NCI-H1436 (cell line): Measurements from ENCODE around the gene CLDN16.

ENCODE experiments used
- DNase-seq: peaks from one replicate; lab custom pipeline; 2025; lab: John Stamatoyannopoulos, UW

Gene CLDN16

GRCh38 chr3:190442240-190442639 lies 54.3 kb downstream of the CLDN16 start:
- DNase-seq: no peak

DNA sequence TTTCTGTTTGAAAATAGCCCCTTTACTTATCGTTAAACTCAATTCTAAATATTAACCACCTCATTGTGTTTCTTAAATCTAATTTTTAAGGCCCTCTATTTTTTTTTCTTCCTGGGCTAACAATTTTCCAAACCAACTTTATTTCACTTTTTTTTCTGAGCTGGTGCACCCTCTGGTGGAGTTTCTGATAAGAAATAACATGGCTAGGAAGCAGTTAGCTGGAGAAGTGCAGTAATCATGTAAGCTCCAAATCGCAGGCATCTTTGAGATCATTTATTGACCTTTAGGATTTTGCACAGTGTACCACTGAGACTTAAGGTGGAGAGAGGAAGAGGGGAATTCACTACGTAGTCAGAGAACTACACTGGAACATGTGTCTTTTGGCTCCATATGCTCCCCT lies 55.3 kb downstream of the CLDN16 start:
- no peak for DNase-seq

DNA sequence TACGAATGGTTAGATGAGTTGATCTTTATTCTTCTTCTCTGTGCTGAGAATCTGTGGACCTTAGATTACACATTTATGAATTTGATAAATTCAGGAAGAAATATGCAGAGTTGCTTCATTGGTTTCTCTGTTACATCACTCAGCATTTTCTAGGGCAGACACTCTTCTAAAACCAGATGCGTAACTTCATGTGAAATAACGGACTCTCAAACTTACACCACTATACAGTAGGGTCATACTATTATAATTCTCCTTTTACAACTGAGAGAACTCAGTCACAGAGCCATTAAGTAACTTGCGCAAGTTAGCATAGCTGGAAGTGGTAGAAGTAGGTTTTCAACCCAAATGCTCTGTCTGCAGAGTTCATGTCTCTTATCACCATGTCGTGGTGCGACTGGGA lies 56.0 kb downstream of the CLDN16 start:
- DNase-seq: no peak

- no peak for DNase-seq
Observed at GRCh38 chr3:190444576-190445145, 56.7 kb downstream of the CLDN16 start.

- DNase-seq: no peak
Observed at GRCh38 chr3:190446573-190447279, 58.8 kb downstream of the CLDN16 start.

GRCh38 chr3:190448256-190448655 lies 60.3 kb downstream of the CLDN16 start:
- no peak for DNase-seq

GRCh38 chr3:190449801-190450200 lies 61.8 kb downstream of the CLDN16 start, which contains the start of gene TMEM207:
TMEM207 (minus strand) TSS chr3:190449901; CDS start chr3:190449809, 92 bp downstream.
- no peak for DNase-seq

- DNase-seq: no peak
Observed at GRCh38 chr3:190455828-190456227, 67.9 kb downstream of the CLDN16 start.

GRCh38 chr3:190456770-190457169 lies 68.8 kb downstream of the CLDN16 start:
- no peak for DNase-seq

GRCh38 chr3:190458040-190458439 lies 70.1 kb downstream of the CLDN16 start:
- DNase-seq: no peak
